Measurements from ENCODE around the gene IGFN1. TPM values are rescaled to one million over a fixed set of nuclear protein-coding genes. Genes with fewer than 3 reads are reported as not detected.

The IGFN1 gene
- total and polyA plus RNA-seq, 10 of the 15 experiments (the other 5 are each of a cell fraction or from before 2014, with no cell fraction given), result not detected

GRCh38 chr1:201262963-201263608, 72.5 kb downstream of the IGFN1 start (continued):
- TF ChIP-seq, protein P1, sequence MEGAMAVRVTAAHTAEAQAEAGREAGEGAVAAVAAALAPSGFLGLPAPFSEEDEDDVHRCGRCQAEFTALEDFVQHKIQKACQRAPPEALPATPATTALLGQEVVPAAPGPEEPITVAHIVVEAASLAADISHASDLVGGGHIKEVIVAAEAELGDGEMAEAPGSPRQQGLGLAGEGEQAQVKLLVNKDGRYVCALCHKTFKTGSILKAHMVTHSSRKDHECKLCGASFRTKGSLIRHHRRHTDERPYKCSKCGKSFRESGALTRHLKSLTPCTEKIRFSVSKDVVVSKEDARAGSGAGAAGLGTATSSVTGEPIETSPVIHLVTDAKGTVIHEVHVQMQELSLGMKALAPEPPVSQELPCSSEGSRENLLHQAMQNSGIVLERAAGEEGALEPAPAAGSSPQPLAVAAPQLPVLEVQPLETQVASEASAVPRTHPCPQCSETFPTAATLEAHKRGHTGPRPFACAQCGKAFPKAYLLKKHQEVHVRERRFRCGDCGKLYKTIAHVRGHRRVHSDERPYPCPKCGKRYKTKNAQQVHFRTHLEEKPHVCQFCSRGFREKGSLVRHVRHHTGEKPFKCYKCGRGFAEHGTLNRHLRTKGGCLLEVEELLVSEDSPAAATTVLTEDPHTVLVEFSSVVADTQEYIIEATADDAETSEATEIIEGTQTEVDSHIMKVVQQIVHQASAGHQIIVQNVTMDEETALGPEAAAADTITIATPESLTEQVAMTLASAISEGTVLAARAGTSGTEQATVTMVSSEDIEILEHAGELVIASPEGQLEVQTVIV (IDR thresholded peaks at IDR 0.05; ENCODE audit: borderline replicate concordance, partially characterized antibody), result no peak
- no peak for TF ChIP-seq GATAD2B (conservative IDR thresholded peaks at IDR 0.05; ENCODE audit: low read depth)

- H2AFZ ChIP-seq (ENCODE audit: control insufficient read depth, low read depth, low read length), result no peak overlapping the region
- RAD21 ChIA-PET (ENCODE audit: unreplicated experiment), result no interaction called here
- BruUV-seq (replicated peaks), result no TSS peak
- H3K9ac ChIP-seq (ENCODE audit: control insufficient read depth, insufficient read depth, low read length), result no peak overlapping the region
- H3K79me2 ChIP-seq (ENCODE audit: control insufficient read depth, insufficient read depth, low read length), result no peaks in the 10 kb centered on the region
- POLR2A ChIA-PET, result no interaction called here
- in situ Hi-C loops (cut with MboI), result no loop called here
- H3K4me1 ChIP-seq (ENCODE audit: control insufficient read depth, insufficient read depth, low read length), result no peaks in the 10 kb centered on the region
- intact Hi-C loops (cut with micrococcal nuclease; ENCODE audit: unreplicated experiment), result no loop called here
- H3K36me3 ChIP-seq (ENCODE audit: control insufficient read depth in 2 of 2, insufficient read depth in 2 of 2, low read length in 1 of 2), result no peaks in the 10 kb centered on the region
- 15% methylated on average over 6 of the region's 6 CpGs for WGBS (ENCODE audit: insufficient coverage, insufficient replicate concordance, low lambda C conversion rate, missing lambda C conversion rate)
- no peak for FAIRE-seq
- no peak overlapping the region for H3K4me3 ChIP-seq
- ATAC-seq, result no peak
- SMC1A ChIA-PET (ENCODE audit: uncharacterized antibody, unreplicated experiment), result no interaction called here
- peaks cover 0 to 2% of the 10 kb centered on the region in 2 experiments; a peak in 2 of 4 replicates for H3K27me3 ChIP-seq (replicated peaks in 1 of 2; ENCODE audit: control insufficient read depth in 2 of 2, insufficient read depth in 2 of 2, low read length in 1 of 2)
- TF ChIP-seq RB1 (IDR thresholded peaks at IDR 0.05; ENCODE audit: borderline replicate concordance), result no peak
- TF ChIP-seq ZNF24 (IDR thresholded peaks at IDR 0.05), result no peak
- no peak for TF ChIP-seq MTA3 (IDR thresholded peaks at IDR 0.05; ENCODE audit: borderline replicate concordance, low read length)
- TF ChIP-seq GABPA (IDR thresholded peaks at IDR 0.05; ENCODE audit: low read depth), result no peak
- TF ChIP-seq FOXK2 (IDR thresholded peaks at IDR 0.05), result no peak
- no peak for TF ChIP-seq SIN3A (IDR thresholded peaks at IDR 0.05; ENCODE audit: low read depth, low read length)
- TF ChIP-seq, protein P2, sequence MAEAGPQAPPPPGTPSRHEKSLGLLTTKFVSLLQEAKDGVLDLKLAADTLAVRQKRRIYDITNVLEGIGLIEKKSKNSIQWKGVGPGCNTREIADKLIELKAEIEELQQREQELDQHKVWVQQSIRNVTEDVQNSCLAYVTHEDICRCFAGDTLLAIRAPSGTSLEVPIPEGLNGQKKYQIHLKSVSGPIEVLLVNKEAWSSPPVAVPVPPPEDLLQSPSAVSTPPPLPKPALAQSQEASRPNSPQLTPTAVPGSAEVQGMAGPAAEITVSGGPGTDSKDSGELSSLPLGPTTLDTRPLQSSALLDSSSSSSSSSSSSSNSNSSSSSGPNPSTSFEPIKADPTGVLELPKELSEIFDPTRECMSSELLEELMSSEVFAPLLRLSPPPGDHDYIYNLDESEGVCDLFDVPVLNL (IDR thresholded peaks at IDR 0.05; ENCODE audit: low read depth, low read length), result no peak
- no peak for TF ChIP-seq ATF7 (IDR thresholded peaks at IDR 0.05; ENCODE audit: low read depth)
- TF ChIP-seq ESRRA (IDR thresholded peaks at IDR 0.05; ENCODE audit: low read length), result no peak
- TF ChIP-seq, protein P3, sequence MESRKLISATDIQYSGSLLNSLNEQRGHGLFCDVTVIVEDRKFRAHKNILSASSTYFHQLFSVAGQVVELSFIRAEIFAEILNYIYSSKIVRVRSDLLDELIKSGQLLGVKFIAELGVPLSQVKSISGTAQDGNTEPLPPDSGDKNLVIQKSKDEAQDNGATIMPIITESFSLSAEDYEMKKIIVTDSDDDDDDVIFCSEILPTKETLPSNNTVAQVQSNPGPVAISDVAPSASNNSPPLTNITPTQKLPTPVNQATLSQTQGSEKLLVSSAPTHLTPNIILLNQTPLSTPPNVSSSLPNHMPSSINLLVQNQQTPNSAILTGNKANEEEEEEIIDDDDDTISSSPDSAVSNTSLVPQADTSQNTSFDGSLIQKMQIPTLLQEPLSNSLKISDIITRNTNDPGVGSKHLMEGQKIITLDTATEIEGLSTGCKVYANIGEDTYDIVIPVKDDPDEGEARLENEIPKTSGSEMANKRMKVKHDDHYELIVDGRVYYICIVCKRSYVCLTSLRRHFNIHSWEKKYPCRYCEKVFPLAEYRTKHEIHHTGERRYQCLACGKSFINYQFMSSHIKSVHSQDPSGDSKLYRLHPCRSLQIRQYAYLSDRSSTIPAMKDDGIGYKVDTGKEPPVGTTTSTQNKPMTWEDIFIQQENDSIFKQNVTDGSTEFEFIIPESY (IDR thresholded peaks at IDR 0.05), result no peak
- TF ChIP-seq IRF4 (IDR thresholded peaks at IDR 0.05; ENCODE audit: low read depth, low read length), result no peak
- no peak overlapping the region for H3K4me2 ChIP-seq (ENCODE audit: control insufficient read depth, insufficient read depth)
- no peaks in the 10 kb centered on the region for H3K9me3 ChIP-seq (replicated peaks; ENCODE audit: control insufficient read depth, insufficient read depth, low read length)
- DNase-seq (ENCODE audit: low read depth, low spot score), result no peak
- CTCF ChIA-PET, result interaction anchor here (1.6 kb wide), 2 partner anchors 10 to 99 kb away, joined by 4 to 6 read pairs; no protein-coding TSS in a partner anchor
- no peaks in the 10 kb centered on the region for H4K20me1 ChIP-seq (ENCODE audit: control insufficient read depth, insufficient read depth)
- no peak overlapping the region for H3K27ac ChIP-seq (ENCODE audit: control insufficient read depth, insufficient read depth)
These were observed 73.4 kb downstream of the IGFN1 start for GRCh38 chr1:201264072-201264471.

Measured in GM12878 (cell line).